Measurements from ENCODE around the gene TMEM255B.

TMEM255B gene

GRCh38 chr13:113771709-113772331, 12.8 kb downstream of the TMEM255B start:
- TF ChIP-seq MYC (IDR thresholded peaks at IDR 0.05; ENCODE audit: low read depth, low read length) (no peak), MAX (IDR thresholded peaks at IDR 0.05; ENCODE audit: low read depth, low read length) (no peak), POLR2A (IDR thresholded peaks at IDR 0.05; ENCODE audit: extremely low read depth, insufficient read length) (no peak), CTCF (IDR thresholded peaks at IDR 0.05; ENCODE audit: low read depth, low read length) (no peak)
- H3K4me3 ChIP-seq (ENCODE audit: low read depth, low read length): no peak overlapping the region
- no peak for DNase-seq (ENCODE audit: low read depth)

GRCh38 chr13:113774177-113775107, 15.4 kb downstream of the TMEM255B start:
- no peak for TF ChIP-seq CTCF (IDR thresholded peaks at IDR 0.05; ENCODE audit: low read depth, low read length)
- DNase-seq (ENCODE audit: low read depth): no peak
- H3K4me3 ChIP-seq (ENCODE audit: low read depth, low read length): no peak overlapping the region

- DNase-seq (ENCODE audit: low read depth): no peak
- no peak overlapping the region for H3K4me3 ChIP-seq (ENCODE audit: low read depth, low read length)
- TF ChIP-seq CTCF (IDR thresholded peaks at IDR 0.05; ENCODE audit: low read depth, low read length): no peak
- no peak for TF ChIP-seq MAX (IDR thresholded peaks at IDR 0.05; ENCODE audit: low read depth, low read length)
- TF ChIP-seq MYC (IDR thresholded peaks at IDR 0.05; ENCODE audit: low read depth, low read length): no peak
- TF ChIP-seq POLR2A (IDR thresholded peaks at IDR 0.05; ENCODE audit: extremely low read depth, insufficient read length): no peak
Observed at GRCh38 chr13:113775451-113776145, 16.6 kb downstream of the TMEM255B start.

- no peak overlapping the region for H3K4me3 ChIP-seq (ENCODE audit: low read depth, low read length)
- DNase-seq (ENCODE audit: low read depth): no peak
- TF ChIP-seq MAX (IDR thresholded peaks at IDR 0.05; ENCODE audit: low read depth, low read length): no peak
- no peak for TF ChIP-seq MYC (IDR thresholded peaks at IDR 0.05; ENCODE audit: low read depth, low read length)
- no peak for TF ChIP-seq CTCF (IDR thresholded peaks at IDR 0.05; ENCODE audit: low read depth, low read length)
- no peak for TF ChIP-seq POLR2A (IDR thresholded peaks at IDR 0.05; ENCODE audit: extremely low read depth, insufficient read length)
Observed at GRCh38 chr13:113776231-113777125, 17.5 kb downstream of the TMEM255B start.

Measured in NB4 (cell line).